GM12872 (cell line): ENCODE results near the gene EIF1.
A peak's percentile ranks its signal among the peaks of the same experiment; 100 is the strongest.

Experiments used
- TF ChIP-seq, protein P1 (sequence below): IDR thresholded peaks from 3 replicates; pipeline ENCODE4 v1.5.1; 2011; ENCODE audit warnings: low read depth, mild to moderate bottlenecking, low read length, moderate library complexity; ENCODE audit not compliant: insufficient read depth

EIF1 gene

GRCh38 chr17:41736983-41737679 is 48.4 kb downstream of the EIF1 start:
- TF ChIP-seq, protein P1, sequence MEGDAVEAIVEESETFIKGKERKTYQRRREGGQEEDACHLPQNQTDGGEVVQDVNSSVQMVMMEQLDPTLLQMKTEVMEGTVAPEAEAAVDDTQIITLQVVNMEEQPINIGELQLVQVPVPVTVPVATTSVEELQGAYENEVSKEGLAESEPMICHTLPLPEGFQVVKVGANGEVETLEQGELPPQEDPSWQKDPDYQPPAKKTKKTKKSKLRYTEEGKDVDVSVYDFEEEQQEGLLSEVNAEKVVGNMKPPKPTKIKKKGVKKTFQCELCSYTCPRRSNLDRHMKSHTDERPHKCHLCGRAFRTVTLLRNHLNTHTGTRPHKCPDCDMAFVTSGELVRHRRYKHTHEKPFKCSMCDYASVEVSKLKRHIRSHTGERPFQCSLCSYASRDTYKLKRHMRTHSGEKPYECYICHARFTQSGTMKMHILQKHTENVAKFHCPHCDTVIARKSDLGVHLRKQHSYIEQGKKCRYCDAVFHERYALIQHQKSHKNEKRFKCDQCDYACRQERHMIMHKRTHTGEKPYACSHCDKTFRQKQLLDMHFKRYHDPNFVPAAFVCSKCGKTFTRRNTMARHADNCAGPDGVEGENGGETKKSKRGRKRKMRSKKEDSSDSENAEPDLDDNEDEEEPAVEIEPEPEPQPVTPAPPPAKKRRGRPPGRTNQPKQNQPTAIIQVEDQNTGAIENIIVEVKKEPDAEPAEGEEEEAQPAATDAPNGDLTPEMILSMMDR, result no peak

DNA sequence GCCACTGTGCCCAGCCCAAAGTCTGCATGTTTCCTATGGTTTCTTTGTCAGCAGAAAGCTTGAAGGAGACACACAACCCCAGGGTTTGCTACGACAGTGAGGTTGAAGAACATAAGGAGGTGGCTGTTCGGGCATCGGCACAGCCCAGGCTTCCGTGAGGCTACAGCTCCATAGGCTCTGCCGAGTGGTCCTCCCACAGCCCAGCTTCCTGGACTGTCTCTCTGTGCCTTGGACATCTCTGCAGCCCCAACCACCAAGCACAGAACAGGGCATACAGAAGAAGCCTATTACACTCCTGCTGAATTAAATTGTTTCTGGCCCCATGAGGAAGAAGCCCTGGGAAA is 49.0 kb downstream of the EIF1 start:
- TF ChIP-seq, protein P1, result no peak

DNA sequence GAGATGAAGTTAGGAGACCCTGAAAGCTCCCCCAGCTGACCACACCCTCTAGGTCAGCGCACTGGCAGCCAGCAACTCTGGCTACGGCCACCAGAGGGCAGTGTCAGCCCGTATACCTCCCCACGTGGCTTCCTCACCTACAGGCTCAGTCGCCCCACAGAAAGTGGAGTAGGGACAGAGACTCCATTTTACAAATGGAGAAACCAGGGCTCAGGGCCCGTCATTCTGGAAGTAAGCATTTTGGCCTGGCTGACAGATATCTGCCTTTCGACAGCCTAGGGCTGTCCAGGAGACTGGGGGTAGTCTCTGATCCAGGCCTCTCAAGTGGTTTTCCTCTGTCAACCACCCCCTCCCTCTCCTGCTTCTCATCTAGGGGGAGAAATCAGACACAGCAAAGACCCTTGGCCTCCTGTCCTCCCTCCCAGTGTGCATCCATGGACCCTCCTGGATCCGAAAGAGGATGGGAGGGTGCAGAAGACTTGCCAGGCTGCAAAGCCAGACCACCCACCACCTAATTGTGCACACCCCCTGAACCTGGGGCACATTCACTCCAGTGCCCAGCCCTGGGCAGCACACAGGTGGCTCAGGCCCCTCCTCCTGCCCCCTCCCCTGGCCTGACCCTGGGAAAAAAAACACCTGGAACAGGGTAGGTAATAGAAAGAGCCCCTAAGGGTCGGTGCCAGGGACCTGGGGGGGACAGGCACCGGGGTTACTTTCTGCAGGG is 49.6 kb downstream of the EIF1 start:
- TF ChIP-seq, protein P1, result peak; percentile 99

GRCh38 chr17:41738801-41739112 is 50.1 kb downstream of the EIF1 start:
- TF ChIP-seq, protein P1, result no peak

DNA sequence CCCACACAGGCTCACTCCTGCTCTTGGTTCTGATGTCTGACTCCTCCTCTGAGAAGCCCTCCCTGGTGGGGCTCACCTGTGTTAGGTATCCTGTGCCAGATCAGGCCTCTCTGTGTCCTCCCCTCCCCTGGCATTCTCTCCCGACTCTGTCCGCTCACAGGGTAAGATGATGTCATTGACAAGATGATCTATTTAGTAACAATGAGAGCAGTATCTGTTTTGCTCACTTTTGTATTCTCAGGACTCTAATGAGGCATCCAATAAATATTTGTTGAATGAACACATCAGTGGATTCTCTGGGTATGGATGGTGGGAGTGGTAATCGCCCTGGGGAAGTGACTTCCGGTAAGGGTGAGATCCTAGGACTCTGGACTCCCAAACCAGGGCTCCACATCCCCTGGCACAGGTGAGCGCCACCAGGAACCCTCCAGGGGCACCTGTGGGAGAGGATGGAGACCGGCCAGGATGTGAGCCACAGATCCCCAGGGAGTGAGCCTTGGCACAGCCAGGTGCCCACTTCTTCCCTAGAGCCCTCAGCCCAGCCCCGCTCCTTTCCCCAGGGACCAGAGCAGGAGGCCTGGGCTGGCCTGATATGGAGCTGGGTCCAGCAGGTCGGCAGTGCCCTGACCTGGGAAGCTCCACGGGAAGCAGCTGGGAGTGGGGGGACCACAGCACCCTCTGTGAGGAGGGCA is 51.1 kb downstream of the EIF1 start:
- TF ChIP-seq, protein P1, result no peak

DNA sequence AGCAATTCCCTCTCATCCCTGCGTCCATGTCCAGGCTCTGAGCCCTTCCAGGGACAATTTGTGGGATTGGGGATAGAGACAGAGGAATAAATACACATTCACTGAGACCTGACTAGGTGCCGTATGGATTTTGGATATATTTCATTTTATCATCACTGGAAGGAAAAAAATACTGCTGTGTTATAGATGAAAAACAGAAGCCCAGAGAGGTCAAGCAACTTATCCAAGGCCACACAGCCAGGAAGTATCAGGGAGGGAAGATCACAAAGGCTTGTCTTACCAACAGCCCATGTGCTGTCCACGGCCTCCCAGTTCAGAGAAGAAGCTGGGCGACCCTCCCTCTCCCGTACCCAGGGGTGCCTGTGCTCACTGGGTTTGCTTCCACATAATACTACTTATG is 51.8 kb downstream of the EIF1 start:
- TF ChIP-seq, protein P1, result no peak

DNA sequence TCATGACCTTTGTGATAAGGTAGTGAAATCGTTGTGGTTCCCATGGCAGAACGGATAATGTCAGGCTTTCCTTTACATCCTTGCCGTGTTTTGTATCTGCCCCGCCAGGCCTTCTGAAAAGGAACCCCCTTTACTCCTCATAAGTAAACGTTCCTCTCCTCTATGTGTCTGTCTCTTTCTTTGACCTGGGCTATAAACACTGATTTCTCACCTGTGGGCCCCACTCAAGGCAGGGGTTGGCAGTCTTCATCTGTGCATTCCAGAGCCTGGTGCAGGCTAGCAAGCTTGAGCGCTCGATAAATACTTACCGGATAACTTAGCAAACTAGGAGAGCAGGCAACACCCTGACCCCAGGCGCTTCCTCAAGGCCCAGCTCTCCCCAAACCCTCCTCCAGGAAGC is 53.0 kb downstream of the EIF1 start:
- TF ChIP-seq, protein P1, result no peak
